ENCODE results near the gene HBQ1.
"Not testable (repeated sequence)": the region's sequence is repeated elsewhere in the genome, so short reads cannot be mapped to it uniquely, and the experiment has no call there.

Gene HBQ1

GRCh38 chr16:169014-169413 lies 11.2 kb upstream of the HBQ1 start:
- TF ChIP-seq ZBTB1 (tag by site-specific recombination; IDR thresholded peaks at IDR 0.05) (no peak), ZNF837 (tag by site-specific recombination; IDR thresholded peaks at IDR 0.05) (no peak), ZNF114 (tag by site-specific recombination; IDR thresholded peaks at IDR 0.05) (no peak), GLIS1 (tag by site-specific recombination; IDR thresholded peaks at IDR 0.05) (peak; percentile 43)
- ChIA-PET CTCF (no interaction called here), POLR2A (interaction anchor here (0.6 kb wide), 1 partner anchor 14 kb away, joined by 5 read pairs; no protein-coding TSS in a partner anchor)

GRCh38 chr16:170088-170507 lies 10.2 kb upstream of the HBQ1 start:
- POLR2A ChIA-PET = interaction anchor here (1.0 kb wide), 2 partner anchors 9 to 11 kb away, joined by 5 to 6 read pairs; no protein-coding TSS in a partner anchor
- CTCF ChIA-PET = interaction anchor here (1.5 kb wide), 1 partner anchor 52 kb away, joined by 4 read pairs; no protein-coding TSS in a partner anchor
- not testable (repeated sequence) for H3K4me1 ChIP-seq (ENCODE audit: control insufficient read depth, insufficient read depth, low read length); H3K36me3 ChIP-seq (ENCODE audit: control insufficient read depth in 2 of 2, insufficient read depth in 1 of 2, low read length in 2 of 2); H3K9me3 ChIP-seq (ENCODE audit: control insufficient read depth, insufficient read depth, low read depth, low read length); H3K27ac ChIP-seq (ENCODE audit: extremely low read depth, low read depth, low read length); H3K4me3 ChIP-seq (ENCODE audit: low read depth, low read length)
- TF ChIP-seq OSR2 (tag by site-specific recombination; IDR thresholded peaks at IDR 0.05) = peak; percentile 48
- TF ChIP-seq REST (tag by site-specific recombination; IDR thresholded peaks at IDR 0.05) = peak; percentile 88
- TF ChIP-seq GLIS1 (tag by site-specific recombination; IDR thresholded peaks at IDR 0.05) = peak; percentile 85

More at GRCh38 chr16:169014-169413, 11.2 kb upstream of the HBQ1 start:
- H3K4me3 ChIP-seq (ENCODE audit: low read depth, low read length) = no peak overlapping the region
- no peaks in the 10 kb centered on the region for H3K9me3 ChIP-seq (ENCODE audit: control insufficient read depth, insufficient read depth, low read depth, low read length)
- H3K27ac ChIP-seq (ENCODE audit: extremely low read depth, low read depth, low read length) = no peak overlapping the region
- H3K36me3 ChIP-seq (ENCODE audit: control insufficient read depth in 2 of 2, insufficient read depth in 1 of 2, low read length in 2 of 2) = no peaks in the 10 kb centered on the region
- H3K4me1 ChIP-seq (ENCODE audit: control insufficient read depth, insufficient read depth, low read length) = no peaks in the 10 kb centered on the region

GRCh38 chr16:170788-171187 lies 9.5 kb upstream of the HBQ1 start:
- POLR2A ChIA-PET = interaction anchor here (1.0 kb wide), 2 partner anchors 9 to 12 kb away, joined by 5 to 6 read pairs; no protein-coding TSS in a partner anchor
- no peak for TF ChIP-seq GLIS1 (tag by site-specific recombination; IDR thresholded peaks at IDR 0.05)
- TF ChIP-seq ZNF175 (tag by site-specific recombination; IDR thresholded peaks at IDR 0.05) = no peak
- H3K4me3 ChIP-seq (ENCODE audit: low read depth, low read length) = no peak overlapping the region
- no peak overlapping the region for H3K27ac ChIP-seq (ENCODE audit: extremely low read depth, low read depth, low read length)
- CTCF ChIA-PET = interaction anchor here (0.6 to 1.5 kb wide), 2 partner anchors 53 to 60 kb away, joined by 4 to 5 read pairs; no protein-coding TSS in a partner anchor
- no peaks in the 10 kb centered on the region for H3K36me3 ChIP-seq (ENCODE audit: control insufficient read depth in 2 of 2, insufficient read depth in 1 of 2, low read length in 2 of 2)
- 0 out of 2 replicates have a peak, but pooled peaks cover 2% of the 10 kb centered on the region for H3K4me1 ChIP-seq (ENCODE audit: control insufficient read depth, insufficient read depth, low read length)
- no peaks in the 10 kb centered on the region for H3K9me3 ChIP-seq (ENCODE audit: control insufficient read depth, insufficient read depth, low read depth, low read length)

GRCh38 chr16:172374-172941 lies 7.8 kb upstream of the HBQ1 start, which contains the start of gene HBA2:
TSS of gene HBA2 (plus strand) at chr16:172876. CDS start at chr16:172913, 37 bp downstream.
- H3K4me1 ChIP-seq (ENCODE audit: control insufficient read depth, insufficient read depth, low read length); H3K4me3 ChIP-seq (ENCODE audit: low read depth, low read length); H3K36me3 ChIP-seq (ENCODE audit: control insufficient read depth in 2 of 2, insufficient read depth in 1 of 2, low read length in 2 of 2); CTCF ChIA-PET; H3K9me3 ChIP-seq (ENCODE audit: control insufficient read depth, insufficient read depth, low read depth, low read length); H3K27ac ChIP-seq (ENCODE audit: extremely low read depth, low read depth, low read length); POLR2A ChIA-PET: not testable (repeated sequence)

GRCh38 chr16:173211-173854 lies 6.9 kb upstream of the HBQ1 start:
- POLR2A ChIA-PET; H3K27ac ChIP-seq (ENCODE audit: extremely low read depth, low read depth, low read length); CTCF ChIA-PET; H3K9me3 ChIP-seq (ENCODE audit: control insufficient read depth, insufficient read depth, low read depth, low read length); H3K4me3 ChIP-seq (ENCODE audit: low read depth, low read length); H3K4me1 ChIP-seq (ENCODE audit: control insufficient read depth, insufficient read depth, low read length); H3K36me3 ChIP-seq (ENCODE audit: control insufficient read depth in 2 of 2, insufficient read depth in 1 of 2, low read length in 2 of 2): not testable (repeated sequence)
- TF ChIP-seq ZFHX2 (tag by site-specific recombination; conservative IDR thresholded peaks at IDR 0.05) = peak; percentile 25; the same call in 1 of the 2 replicates
- 0 out of 2 replicates have a peak, but pooled peaks have one; percentile 25 for TF ChIP-seq ZNF341 (tag by site-specific recombination; IDR thresholded peaks at IDR 0.05; ENCODE audit: low read depth)
